Endodermal cell (in vitro differentiated cells): Measurements from ENCODE around the gene SFRP4. TPM values are rescaled to one million over a fixed set of nuclear protein-coding genes. Genes with fewer than 3 reads are reported as not detected.

Experiments used
- DNase-seq: peaks from one replicate; pipeline ENCODE4 v3.0.0-alpha.2; 2017
- H3K27ac ChIP-seq: 2 replicates; pipeline ENCODE4 v1.5.1; 2013; ENCODE audit warnings: mild to moderate bottlenecking, low read depth, low read length, moderate library complexity
- H3K27me3 ChIP-seq: 2 replicates; pipeline ENCODE4 v1.6.1; 2013; ENCODE audit warnings: mild to moderate bottlenecking, low read length, moderate library complexity; ENCODE audit not compliant: insufficient read depth, control insufficient read depth, poor library complexity, severe bottlenecking
- H3K36me3 ChIP-seq: 2 replicates; pipeline ENCODE4 v1.7.0; 2013; ENCODE audit warnings: mild to moderate bottlenecking, low read length, moderate library complexity; ENCODE audit not compliant: control insufficient read depth, insufficient read depth
- H3K4me1 ChIP-seq: one replicate; pipeline ENCODE4 v1.7.0; 2013; ENCODE audit warnings: low read length; ENCODE audit not compliant: control insufficient read depth, insufficient read depth
- H3K4me3 ChIP-seq: 2 replicates; pipeline ENCODE4 v1.5.1; 2013; ENCODE audit warnings: mild to moderate bottlenecking, low read length, moderate library complexity
- H3K9ac ChIP-seq: 2 replicates; pipeline ENCODE4 v1.6.1; 2013; ENCODE audit warnings: mild to moderate bottlenecking, low read length, moderate library complexity; ENCODE audit not compliant: poor library complexity, severe bottlenecking; ENCODE audit errors: extremely low read depth
- H3K9me3 ChIP-seq: 2 replicates; pipeline ENCODE4 v1.6.1; 2013; ENCODE audit warnings: mild to moderate bottlenecking, low read length, moderate library complexity; ENCODE audit not compliant: control insufficient read depth
- H3K27ac Mint-ChIP-seq: 2 replicates; pipeline ENCODE4 v1.8.0; 2020; ENCODE audit warnings: mixed read lengths
- H3K27me3 Mint-ChIP-seq: 2 replicates; pipeline ENCODE4 v1.8.0; 2021; ENCODE audit warnings: mild to moderate bottlenecking, mixed read lengths; ENCODE audit not compliant: insufficient read depth
- H3K36me3 Mint-ChIP-seq: 2 replicates; pipeline ENCODE4 v1.8.0; 2020; ENCODE audit warnings: low read depth, mixed read lengths
- H3K4me1 Mint-ChIP-seq: 2 replicates; pipeline ENCODE4 v1.8.0; 2020; ENCODE audit warnings: mixed read lengths
- H3K4me3 Mint-ChIP-seq: 2 replicates; pipeline ENCODE4 v1.8.0; 2020; ENCODE audit warnings: mild to moderate bottlenecking, moderate library complexity, mixed read lengths
- H3K9me3 Mint-ChIP-seq: 2 replicates; pipeline ENCODE4 v1.8.0; 2020; ENCODE audit warnings: mild to moderate bottlenecking, mixed read lengths
- CTCF ChIP-seq: fragments of 200-600 bp; sonication (generic); conservative IDR thresholded peaks from 2 replicates; pipeline ENCODE4 v1.5.0; 2021; ENCODE audit warnings: antibody characterized with exemption, mild to moderate bottlenecking
- WGBS, 2 experiments: methylation state at CpG; one replicate each; pipeline versions ENCODE4 v1.1.5 to v1.1.7; 2013; ENCODE audit warnings: missing lambda C conversion rate in 2 of 2, mixed read lengths in 1 of 2; ENCODE audit not compliant: insufficient coverage in 1 of 2, insufficient read length in 1 of 2; 5-methylcytosine and 5-hydroxymethylcytosine counted together
- total RNA-seq, 2 donors: library from RNA; stranded (reverse); fragmentation: NEBNext Ultra II Directional in 1 of 2; extraction: Animal tissue kit (Norgen Biotek cat#: 25700) in 1 of 2; gene quantifications; 2 replicates in 1 of 2; 3 replicates in 1 of 2; pipeline ENCODE4 v1.2.1, GENCODE V29; 2021

Gene SFRP4
- total RNA-seq, 2 donors from 2014 or later = not detected

- Histone ChIP-seq H3K4me1 (no peaks in the 10 kb centered on the region), H3K9me3 (no peaks in the 10 kb centered on the region), H3K27me3 (peaks cover 65% of the 10 kb centered on the region), H3K27ac (no peak overlapping the region), H3K36me3 (no peaks in the 10 kb centered on the region), H3K9ac (no peak overlapping the region), H3K4me3 (no peak overlapping the region)
- 80 to 82% methylated on average over 2 of the region's 2 CpGs for WGBS, 2 experiments
- no peaks in the 10 kb centered on the region for H3K9me3 Mint-ChIP-seq
- no peak for DNase-seq
- no peak overlapping the region for H3K27ac Mint-ChIP-seq
- no peak overlapping the region for H3K4me3 Mint-ChIP-seq
- peaks cover 1% of the 10 kb centered on the region for H3K4me1 Mint-ChIP-seq
- no peaks in the 10 kb centered on the region for H3K36me3 Mint-ChIP-seq
- TF ChIP-seq CTCF = no peak
- peaks cover 54% of the 10 kb centered on the region for H3K27me3 Mint-ChIP-seq
Observed at GRCh38 chr7:37912756-37913155, 3.9 kb downstream of the SFRP4 start.

GRCh38 chr7:37908221-37908788 lies 8.3 kb downstream of the SFRP4 start:
- Mint-ChIP-seq H3K9me3 (no peaks in the 10 kb centered on the region), H3K4me1 (no peaks in the 10 kb centered on the region), H3K27ac (no peak overlapping the region), H3K4me3 (no peak overlapping the region), H3K27me3 (peaks cover 14% of the 10 kb centered on the region), H3K36me3 (no peaks in the 10 kb centered on the region)
- WGBS, 2 experiments = 92% methylated on average over 1 of the region's 1 CpG; no CpG with 5 or more reads in 1 of the 2 experiments
- no peak overlapping the region for H3K27ac ChIP-seq
- TF ChIP-seq CTCF = no peak
- peaks cover 23% of the 10 kb centered on the region for H3K27me3 ChIP-seq
- no peaks in the 10 kb centered on the region for H3K4me1 ChIP-seq
- DNase-seq = no peak
- no peaks in the 10 kb centered on the region for H3K36me3 ChIP-seq
- no peaks in the 10 kb centered on the region for H3K9me3 ChIP-seq
- H3K4me3 ChIP-seq = no peak overlapping the region
- H3K9ac ChIP-seq = no peak overlapping the region

- H3K9me3 ChIP-seq = no peaks in the 10 kb centered on the region
- 95 to 100% methylated on average over 2 of the region's 2 CpGs for whole genome bisulfite sequencing, 2 experiments
- Mint-ChIP-seq H3K27ac (no peak overlapping the region), H3K4me1 (no peaks in the 10 kb centered on the region), H3K9me3 (no peaks in the 10 kb centered on the region), H3K4me3 (no peak overlapping the region), H3K36me3 (no peaks in the 10 kb centered on the region), H3K27me3 (peaks cover 4% of the 10 kb centered on the region)
- no peak overlapping the region for H3K9ac ChIP-seq
- no peaks in the 10 kb centered on the region for H3K27me3 ChIP-seq
- no peak for TF ChIP-seq CTCF
- DNase-seq = no peak
- H3K36me3 ChIP-seq = no peaks in the 10 kb centered on the region
- no peak overlapping the region for H3K27ac ChIP-seq
- H3K4me1 ChIP-seq = no peaks in the 10 kb centered on the region
- H3K4me3 ChIP-seq = no peak overlapping the region
Observed at GRCh38 chr7:37901890-37902524, 14.6 kb downstream of the SFRP4 start.
